Thyroid gland (tissue), 4 donors: ENCODE data around the gene FOXF1. TPM values are rescaled to one million over a fixed set of nuclear protein-coding genes. Genes with fewer than 3 reads are reported as not detected.

Source experiments
- DNase-seq, 2 donors: peaks; one replicate each; pipeline ENCODE4 v3.0.0-alpha.2; 2019
- H3K27ac ChIP-seq, 3 donors: fragments of 200-600 bp; sonication (generic); 1 replicate in 2 of 3; 2 replicates in 1 of 3; pipeline ENCODE4 v1.5.1; 2016 to 2019; ENCODE audit warnings: mild to moderate bottlenecking in 1 of 3, moderate library complexity in 1 of 3
- H3K27me3 ChIP-seq: fragments of 200-600 bp; sonication (generic); one replicate; pipeline ENCODE4 v1.5.1; 2019
- H3K36me3 ChIP-seq, 2 donors: fragments of 200-600 bp; sonication (generic); one replicate each; pipeline ENCODE4 v1.5.1; 2016 to 2019
- H3K4me1 ChIP-seq, 2 donors: fragments of 200-600 bp; sonication (generic); one replicate each; pipeline ENCODE4 v1.5.1; 2017 to 2019
- H3K4me3 ChIP-seq, 3 donors: fragments of 200-600 bp; sonication (generic); replicated peaks in 1 of 3; 1 replicate in 2 of 3; 2 replicates in 1 of 3; pipeline ENCODE4 v1.5.1; 2016; ENCODE audit warnings: mild to moderate bottlenecking in 1 of 3
- H3K9me3 ChIP-seq: fragments of 200-600 bp; sonication (generic); one replicate; pipeline ENCODE4 v1.5.1; 2017
- CTCF ChIP-seq, 6 experiments: fragments of 200-600 bp in 3 of 6; fragments of 450-650 bp in 3 of 6; sonication (generic) in 3 of 6; IDR thresholded peaks; one replicate each; pipeline ENCODE4 v1.5.1; 2016 to 2019; ENCODE audit warnings: antibody characterized with exemption in 6 of 6, mild to moderate bottlenecking in 2 of 6, inconsistent platforms in 1 of 6, moderate library complexity in 1 of 6
- POLR2A ChIP-seq, 2 donors: fragments of 450-650 bp; IDR thresholded peaks; one replicate each; pipeline ENCODE4 v1.6.1; 2017; ENCODE audit warnings: antibody characterized with exemption in 2 of 2, mild to moderate bottlenecking in 2 of 2, moderate library complexity in 1 of 2
- WGBS, 2 donors: methylation state at CpG; one replicate each; pipeline ENCODE4 v1.1.5; 2017; 5-methylcytosine and 5-hydroxymethylcytosine counted together
- intact Hi-C: fragments of 100-400 bp; cut with DNase I; formaldehyde crosslinking; loops from one replicate; pipeline ENCODE4 v1.15.1; 2023
- total RNA-seq, 4 donors: library from RNA; depleted of rRNA; stranded (reverse); fragments of >200 nt; gene quantifications; one replicate each; pipeline ENCODE4 v1.2.3, GENCODE V29; 2016

The FOXF1 gene
- 1 to 10 TPM; 1.5 to 3.7 (median 2.3) TPM for total RNA-seq

DNA sequence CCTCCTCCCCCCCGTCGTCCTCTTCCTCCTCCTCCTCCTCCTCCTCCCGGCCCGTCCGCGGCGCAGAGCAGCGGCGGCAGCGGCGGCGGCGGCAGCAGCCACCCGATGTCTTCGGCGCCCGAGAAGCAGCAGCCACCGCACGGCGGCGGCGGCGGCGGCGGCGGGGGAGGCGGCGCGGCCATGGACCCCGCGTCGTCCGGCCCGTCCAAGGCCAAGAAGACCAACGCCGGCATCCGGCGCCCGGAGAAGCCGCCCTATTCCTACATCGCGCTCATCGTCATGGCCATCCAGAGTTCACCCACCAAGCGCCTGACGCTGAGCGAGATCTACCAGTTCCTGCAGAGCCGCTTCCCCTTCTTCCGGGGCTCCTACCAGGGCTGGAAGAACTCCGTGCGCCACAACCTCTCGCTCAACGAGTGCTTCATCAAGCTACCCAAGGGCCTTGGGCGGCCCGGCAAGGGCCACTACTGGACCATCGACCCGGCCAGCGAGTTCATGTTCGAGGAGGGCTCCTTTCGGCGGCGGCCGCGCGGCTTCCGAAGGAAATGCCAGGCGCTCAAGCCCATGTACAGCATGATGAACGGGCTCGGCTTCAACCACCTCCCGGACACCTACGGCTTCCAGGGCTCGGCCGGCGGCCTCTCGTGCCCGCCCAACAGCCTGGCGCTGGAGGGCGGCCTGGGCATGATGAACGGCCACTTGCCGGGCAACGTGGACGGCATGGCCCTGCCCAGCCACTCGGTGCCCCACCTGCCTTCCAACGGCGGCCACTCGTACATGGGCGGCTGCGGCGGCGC is at the start of gene FOXF1:
TSS of gene FOXF1 (plus strand) at position 63 of the 797 bp plus-strand sequence. CDS start at position 106, 43 bp downstream.
- DNase-seq, result no peak
- peak within 1 kb of the TSS; percentile 62 to 83 (median 79) for H3K27ac ChIP-seq
- no peak for TF ChIP-seq CTCF (IDR thresholded peaks at IDR 0.05)
- peak in 1 of 2 donors; percentile 14 for TF ChIP-seq POLR2A (IDR thresholded peaks at IDR 0.05)
- peak within 1 kb of the TSS in 2 of 3 donors; percentile 33 to 35 for H3K4me3 ChIP-seq
- peaks cover 22 to 34% of the 10 kb centered on the region in 2 donors for H3K4me1 ChIP-seq
- no peaks in the 10 kb centered on the region for H3K9me3 ChIP-seq
- intact Hi-C loops, result no loop called here
- H3K36me3 ChIP-seq, result no peaks in the 10 kb centered on the region
- H3K27me3 ChIP-seq, result peaks cover 45% of the 10 kb centered on the region
- 1% methylated on average over 25 of the region's 89 CpGs; no CpG with 5 or more reads in 1 of the 2 donors for WGBS, 2 donors

- H3K27ac ChIP-seq, result no peak overlapping the region
- H3K9me3 ChIP-seq, result no peaks in the 10 kb centered on the region
- no peaks in the 10 kb centered on the region for H3K36me3 ChIP-seq
- no peak overlapping the region for H3K4me3 ChIP-seq
- intact Hi-C loops, result no loop called here
- TF ChIP-seq CTCF (IDR thresholded peaks at IDR 0.05), result no peak
- TF ChIP-seq POLR2A (IDR thresholded peaks at IDR 0.05), result no peak
- no peaks in the 10 kb centered on the region for H3K4me1 ChIP-seq
- no peak for DNase-seq
- no peaks in the 10 kb centered on the region for H3K27me3 ChIP-seq
These were observed 49.3 kb upstream of the FOXF1 start for GRCh38 chr16:86461037-86461436.

DNA sequence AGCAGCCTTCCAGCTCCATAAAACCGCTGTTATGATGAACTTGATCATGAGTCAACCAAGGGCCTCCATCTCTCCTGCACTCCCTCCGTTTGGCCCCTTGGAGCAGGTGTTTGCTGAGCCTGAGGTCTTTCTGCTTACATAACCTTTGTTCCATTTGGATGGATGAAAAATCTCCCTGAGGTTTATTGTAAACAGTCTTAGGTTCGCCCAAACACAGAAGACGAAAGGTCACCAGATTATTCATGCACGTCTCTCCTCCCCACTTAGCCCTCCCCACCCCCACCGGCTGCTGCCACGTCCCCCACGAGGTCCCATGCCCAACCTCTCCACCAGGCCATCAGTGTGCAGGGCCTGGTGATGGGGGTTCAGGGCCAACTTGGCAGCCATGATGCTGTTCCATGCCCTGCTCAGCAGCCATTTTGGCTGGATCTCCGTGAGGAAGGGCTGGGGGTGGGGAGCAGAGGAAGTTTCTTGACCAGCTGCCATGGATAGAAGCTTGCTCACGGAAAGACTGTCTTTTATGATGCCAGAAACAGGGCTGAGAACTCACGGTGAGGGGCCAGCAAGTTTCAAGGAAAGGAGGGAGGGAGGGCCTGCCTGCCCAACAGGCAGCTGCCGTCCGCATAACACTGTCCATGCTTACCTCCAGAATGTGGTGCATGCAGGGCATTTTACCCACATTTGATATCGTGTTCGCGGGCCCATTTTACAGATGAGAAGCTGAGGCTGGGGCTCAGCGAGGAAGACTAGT is 47.8 kb upstream of the FOXF1 start:
- intact Hi-C loops, result no loop called here
- TF ChIP-seq POLR2A (IDR thresholded peaks at IDR 0.05), result no peak
- no peak for TF ChIP-seq CTCF (IDR thresholded peaks at IDR 0.05)
- DNase-seq, result no peak
- Histone ChIP-seq H3K4me1 (no peaks in the 10 kb centered on the region), H3K36me3 (no peaks in the 10 kb centered on the region), H3K27ac (no peak overlapping the region), H3K4me3 (no peak overlapping the region), H3K9me3 (no peaks in the 10 kb centered on the region), H3K27me3 (no peaks in the 10 kb centered on the region)
- 69 to 79% methylated on average over 16 to 17 of the region's 17 CpGs for WGBS, 2 donors

GRCh38 chr16:86464044-86464443 is 46.3 kb upstream of the FOXF1 start:
- WGBS, 2 donors, result 96% methylated on average over 2 of the region's 2 CpGs
- H3K27me3 ChIP-seq, result no peaks in the 10 kb centered on the region
- intact Hi-C loops, result no loop called here
- DNase-seq, result no peak
- no peak overlapping the region for H3K4me3 ChIP-seq
- no peaks in the 10 kb centered on the region for H3K36me3 ChIP-seq
- TF ChIP-seq POLR2A (IDR thresholded peaks at IDR 0.05), result no peak
- no peak for TF ChIP-seq CTCF (IDR thresholded peaks at IDR 0.05)
- no peak overlapping the region for H3K27ac ChIP-seq
- H3K9me3 ChIP-seq, result no peaks in the 10 kb centered on the region
- H3K4me1 ChIP-seq, result no peaks in the 10 kb centered on the region

GRCh38 chr16:86465434-86465833 is 44.9 kb upstream of the FOXF1 start:
- Histone ChIP-seq H3K9me3 (no peaks in the 10 kb centered on the region), H3K36me3 (no peaks in the 10 kb centered on the region), H3K4me3 (no peak overlapping the region), H3K4me1 (no peaks in the 10 kb centered on the region), H3K27ac (no peak overlapping the region), H3K27me3 (no peaks in the 10 kb centered on the region)
- DNase-seq, result no peak
- TF ChIP-seq CTCF (IDR thresholded peaks at IDR 0.05) (no peak), POLR2A (IDR thresholded peaks at IDR 0.05) (no peak)
- WGBS, 2 donors, result 88 to 89% methylated on average over 2 of the region's 2 CpGs
- intact Hi-C loops, result no loop called here
